ENCODE data around the gene PSORS1C1. TPM values are rescaled to one million over a fixed set of nuclear protein-coding genes. Genes with fewer than 3 reads are reported as not detected.

PSORS1C1 gene
- total and polyA plus RNA-seq, 7 donors = 0.03 to 0.47 (median 0.07) TPM; not detected in 1

GRCh38 chr6:31092238-31092637 is 22.4 kb upstream of the PSORS1C1 start:
- Histone ChIP-seq H3K9me3 (no peaks in the 10 kb centered on the region), H3K27ac (no peak overlapping the region), H3K4me1 (peaks cover 11% of the 10 kb centered on the region), H3K36me3 (ENCODE audit: insufficient read depth in 1 of 2, low read depth in 1 of 2) (no peaks in the 10 kb centered on the region), H3K27me3 (ENCODE audit: insufficient read depth in 3 of 3, low read length in 2 of 3) (no peaks in the 10 kb centered on the region), H3K4me3 (no peak overlapping the region)
- DNase-seq (no peak), ATAC-seq (no peak)
- WGBS, 3 donors = 90 to 95% (median 92%) methylated on average over 2 of the region's 2 CpGs
- no peak for TF ChIP-seq CTCF (IDR thresholded peaks at IDR 0.05)
- intact Hi-C loops (cut with DNase I) = no loop called here

GRCh38 chr6:31092769-31093505 is 21.7 kb upstream of the PSORS1C1 start:
- no peak overlapping the region for H3K27ac ChIP-seq
- H3K4me1 ChIP-seq = peaks cover 9% of the 10 kb centered on the region
- no peaks in the 10 kb centered on the region for H3K36me3 ChIP-seq (ENCODE audit: insufficient read depth in 1 of 2, low read depth in 1 of 2)
- TF ChIP-seq CTCF (IDR thresholded peaks at IDR 0.05) = no peak
- H3K4me3 ChIP-seq = no peak overlapping the region
- no peak for ATAC-seq
- no peaks in the 10 kb centered on the region for H3K9me3 ChIP-seq
- intact Hi-C loops (cut with DNase I) = no loop called here
- 92 to 94% (median 92%) methylated on average over 11 to 12 of the region's 12 CpGs for WGBS, 3 donors
- H3K27me3 ChIP-seq (ENCODE audit: insufficient read depth in 3 of 3, low read length in 2 of 3) = no peaks in the 10 kb centered on the region
- DNase-seq = no peak

- Histone ChIP-seq H3K9me3 (no peaks in the 10 kb centered on the region), H3K4me1 (peaks cover 9% of the 10 kb centered on the region), H3K4me3 (no peak overlapping the region), H3K27me3 (ENCODE audit: insufficient read depth in 3 of 3, low read length in 2 of 3) (no peaks in the 10 kb centered on the region), H3K27ac (no peak overlapping the region), H3K36me3 (ENCODE audit: insufficient read depth in 1 of 2, low read depth in 1 of 2) (no peaks in the 10 kb centered on the region)
- peak in 3 of 4 donors; percentile 8 to 44 (median 37) for ATAC-seq
- no peak for TF ChIP-seq CTCF (IDR thresholded peaks at IDR 0.05)
- intact Hi-C loops (cut with DNase I) = no loop called here
- DNase-seq = no peak
- 49 to 60% (median 56%) methylated on average over 3 of the region's 3 CpGs for WGBS, 3 donors
These were observed 20.2 kb upstream of the PSORS1C1 start for GRCh38 chr6:31094389-31094881.

- no peak for DNase-seq
- ATAC-seq = no peak
- Histone ChIP-seq H3K27ac (no peak overlapping the region), H3K4me1 (peaks cover 9% of the 10 kb centered on the region), H3K9me3 (no peaks in the 10 kb centered on the region), H3K4me3 (no peak overlapping the region), H3K27me3 (ENCODE audit: insufficient read depth in 3 of 3, low read length in 2 of 3) (no peaks in the 10 kb centered on the region), H3K36me3 (ENCODE audit: insufficient read depth in 1 of 2, low read depth in 1 of 2) (no peaks in the 10 kb centered on the region)
- WGBS, 3 donors = 75 to 85% (median 82%) methylated on average over 3 of the region's 3 CpGs
- intact Hi-C loops (cut with DNase I) = no loop called here
- no peak for TF ChIP-seq CTCF (IDR thresholded peaks at IDR 0.05)
These were observed 18.4 kb upstream of the PSORS1C1 start for GRCh38 chr6:31096215-31096614.

Data from psoas muscle (tissue), 8 donors.